GM21367 (cell line): ENCODE results near the gene KBTBD8.

Source experiments
- ATAC-seq: cut with Tn5 transposase; IDR thresholded peaks from one replicate; pipeline ENCODE4 v1.9.1; 2021; ENCODE audit not compliant: unreplicated experiment

KBTBD8 gene, protein sequence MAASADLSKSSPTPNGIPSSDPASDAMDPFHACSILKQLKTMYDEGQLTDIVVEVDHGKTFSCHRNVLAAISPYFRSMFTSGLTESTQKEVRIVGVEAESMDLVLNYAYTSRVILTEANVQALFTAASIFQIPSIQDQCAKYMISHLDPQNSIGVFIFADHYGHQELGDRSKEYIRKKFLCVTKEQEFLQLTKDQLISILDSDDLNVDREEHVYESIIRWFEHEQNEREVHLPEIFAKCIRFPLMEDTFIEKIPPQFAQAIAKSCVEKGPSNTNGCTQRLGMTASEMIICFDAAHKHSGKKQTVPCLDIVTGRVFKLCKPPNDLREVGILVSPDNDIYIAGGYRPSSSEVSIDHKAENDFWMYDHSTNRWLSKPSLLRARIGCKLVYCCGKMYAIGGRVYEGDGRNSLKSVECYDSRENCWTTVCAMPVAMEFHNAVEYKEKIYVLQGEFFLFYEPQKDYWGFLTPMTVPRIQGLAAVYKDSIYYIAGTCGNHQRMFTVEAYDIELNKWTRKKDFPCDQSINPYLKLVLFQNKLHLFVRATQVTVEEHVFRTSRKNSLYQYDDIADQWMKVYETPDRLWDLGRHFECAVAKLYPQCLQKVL

DNA sequence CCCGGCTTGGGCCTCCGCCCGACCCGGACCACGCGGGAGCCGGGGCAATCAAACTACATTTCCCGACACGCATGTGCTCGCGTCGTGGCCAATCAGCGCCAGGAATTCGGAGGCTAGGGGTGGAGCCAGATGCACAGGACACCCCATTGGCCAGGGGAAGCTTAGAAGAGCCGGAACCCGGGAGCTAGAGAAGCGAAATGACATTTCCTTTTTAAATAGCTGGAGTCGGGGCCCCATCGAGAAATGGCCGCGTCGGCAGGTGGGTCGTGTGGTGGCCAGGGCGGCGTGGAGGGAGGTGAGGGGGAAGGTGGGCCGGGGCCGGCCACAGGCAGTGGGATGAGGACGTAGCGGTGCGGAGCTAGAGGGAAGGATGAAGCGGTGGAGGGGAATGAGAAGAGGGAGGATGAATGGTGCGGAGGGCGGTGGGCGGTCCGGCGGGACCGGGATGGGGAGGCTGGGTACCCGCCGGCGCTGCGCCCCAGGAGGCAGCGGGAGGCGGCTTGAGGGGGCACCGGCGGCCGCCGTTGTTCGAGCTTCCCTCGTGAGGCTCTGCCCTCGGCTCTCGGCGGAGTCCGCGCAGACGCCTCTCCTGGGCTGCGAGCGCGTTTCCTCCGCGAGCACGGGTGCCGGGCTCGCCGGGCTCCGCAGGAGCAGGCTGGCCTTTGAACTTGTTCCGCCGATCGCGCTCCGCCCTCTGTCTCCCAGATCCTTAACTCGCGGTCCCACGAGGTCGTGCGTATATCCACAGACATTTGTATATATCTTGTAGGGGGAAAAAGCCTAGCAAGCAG lies at the start of gene KBTBD8:
Gene KBTBD8, plus strand, starts transcription at position 195 of the 791 bp plus-strand sequence. Its CDS starts 49 bp downstream, at position 244.
- peak; percentile 88 for ATAC-seq

DNA sequence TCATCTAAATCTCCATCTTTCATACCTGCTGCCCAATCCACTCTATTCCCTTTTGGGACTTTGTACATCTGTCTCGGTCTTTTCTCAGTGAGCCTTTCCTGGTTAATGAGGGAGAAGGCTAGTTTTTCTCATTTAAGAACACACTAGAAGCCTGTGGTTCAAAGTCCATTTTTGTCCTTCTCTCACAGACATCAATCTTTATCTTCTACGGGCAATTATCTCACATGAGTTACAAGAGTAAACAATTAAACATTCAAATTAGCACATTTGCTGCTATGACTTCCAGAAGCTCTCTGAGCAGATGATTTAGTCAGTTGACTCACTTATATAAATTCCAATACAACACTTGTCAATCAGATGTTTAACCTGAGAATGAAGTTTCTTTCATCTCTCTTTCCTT lies 49.3 kb upstream of the KBTBD8 start:
- ATAC-seq, result no peak

DNA sequence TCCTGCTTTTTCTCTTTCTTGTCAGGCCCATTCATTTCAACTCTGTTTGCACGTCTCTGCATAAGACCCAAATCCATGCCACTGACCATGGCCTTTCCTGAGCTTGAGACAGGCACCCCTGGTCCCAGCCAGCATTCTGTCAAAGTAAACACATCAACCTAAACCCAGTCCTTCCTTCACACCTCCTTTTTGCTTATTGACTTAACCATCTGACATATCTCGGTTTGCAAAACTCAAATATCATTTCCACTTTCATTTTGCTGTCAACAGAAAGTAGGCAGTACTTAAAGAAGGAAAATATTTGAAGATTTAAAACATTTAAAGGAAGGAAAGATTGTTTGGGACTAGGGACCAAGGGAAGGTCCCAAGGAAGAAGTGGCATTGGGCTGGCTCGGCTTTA lies 48.2 kb upstream of the KBTBD8 start:
- ATAC-seq, result no peak

DNA sequence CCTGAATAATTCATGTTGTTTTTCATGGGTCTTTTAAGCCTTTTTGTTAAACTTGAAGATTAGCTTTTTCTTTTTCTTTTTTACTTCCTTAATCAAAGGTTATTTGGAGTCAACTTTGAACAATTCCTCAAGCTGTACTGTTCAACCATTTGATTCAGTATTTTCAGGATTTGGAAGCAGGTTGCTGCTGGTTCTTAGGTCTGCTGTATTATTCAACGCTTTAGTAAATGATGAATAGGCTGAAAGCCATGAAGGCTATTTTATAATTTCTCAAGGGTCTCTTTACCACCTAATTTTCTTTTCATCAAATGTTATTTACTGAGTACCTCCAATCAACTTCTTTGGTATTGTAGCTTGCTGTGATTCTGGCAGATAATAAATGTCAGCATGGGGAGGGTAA lies 45.8 kb upstream of the KBTBD8 start:
- ATAC-seq, result no peak

DNA sequence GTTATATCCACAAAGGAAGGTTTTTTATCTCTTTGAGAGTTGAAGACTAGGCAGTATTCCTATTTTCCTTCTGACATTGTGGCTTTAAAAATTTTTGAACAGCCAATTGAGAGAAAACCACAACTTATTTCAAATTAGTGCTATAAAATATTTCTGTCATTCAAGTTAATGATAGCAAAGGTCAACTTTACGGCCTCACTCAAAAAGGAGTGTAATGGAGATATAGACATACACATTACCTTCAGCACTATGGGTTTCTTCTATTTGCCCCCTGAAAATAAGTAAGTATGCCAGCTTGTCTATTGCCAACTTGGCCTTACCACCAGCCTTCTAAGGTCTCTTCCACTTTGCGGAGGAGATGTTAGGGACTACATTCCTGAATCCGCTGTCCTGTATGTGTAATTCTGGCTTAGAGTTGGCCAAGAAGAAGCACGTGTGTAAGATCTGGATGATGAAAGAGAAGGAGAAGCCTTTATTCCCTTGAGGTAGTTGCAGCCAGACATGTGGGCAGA lies 44.1 kb upstream of the KBTBD8 start:
- no peak for ATAC-seq

DNA sequence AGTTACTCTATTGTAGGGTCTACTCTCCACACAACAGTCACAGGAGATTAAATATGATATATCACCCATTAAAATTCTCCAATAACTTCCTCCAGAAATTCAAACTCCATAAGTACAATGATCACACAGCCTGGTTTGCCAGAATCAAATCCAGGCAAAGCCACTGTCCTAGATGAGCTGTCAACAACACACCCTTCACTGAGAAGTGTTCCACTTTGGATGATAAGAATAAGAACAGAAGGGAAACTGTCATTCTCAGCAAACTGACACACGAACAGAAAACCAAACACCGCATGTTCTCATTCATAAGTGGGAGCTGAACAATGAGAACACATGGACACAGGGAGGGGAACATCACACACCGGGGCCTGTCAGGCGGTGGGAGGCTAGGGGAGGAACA lies 41.4 kb upstream of the KBTBD8 start:
- no peak for ATAC-seq

DNA sequence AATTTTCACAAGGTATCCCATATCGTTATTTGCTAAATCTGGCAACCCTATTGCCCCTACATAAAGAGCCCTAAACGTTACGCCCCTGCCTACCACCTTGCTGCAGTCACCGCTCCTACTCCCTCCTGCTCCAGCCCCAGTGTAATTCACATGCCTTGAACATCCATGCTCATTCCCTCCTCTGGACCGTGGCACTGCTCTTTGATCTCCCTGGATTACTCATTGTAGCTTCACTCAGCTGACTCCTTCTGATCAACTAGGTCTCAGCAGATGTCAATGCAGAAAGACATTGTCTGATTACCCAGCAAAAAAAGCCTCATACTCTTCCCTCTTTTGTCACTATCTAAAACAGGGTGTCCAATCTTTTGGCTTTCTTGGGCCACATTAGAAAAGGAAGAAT lies 40.7 kb upstream of the KBTBD8 start:
- no peak for ATAC-seq

DNA sequence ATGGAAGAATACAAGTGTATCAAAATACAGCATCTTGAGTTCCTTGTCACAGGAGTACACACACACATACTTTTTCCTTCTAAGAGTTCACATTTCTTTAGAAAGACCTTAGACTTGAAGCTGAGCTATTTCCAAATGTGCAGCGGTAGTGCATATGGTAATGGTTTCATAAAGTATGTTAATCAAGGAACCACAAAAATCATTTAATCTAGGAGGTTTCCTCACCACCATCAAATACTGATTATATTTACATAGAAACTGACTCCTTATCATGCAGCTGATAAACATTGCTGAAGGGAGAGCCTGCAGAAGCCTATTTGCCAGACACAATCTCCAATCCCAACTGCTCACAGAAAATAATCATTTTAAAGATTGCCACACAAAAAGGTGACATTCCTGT lies 40.0 kb upstream of the KBTBD8 start:
- ATAC-seq, result no peak

DNA sequence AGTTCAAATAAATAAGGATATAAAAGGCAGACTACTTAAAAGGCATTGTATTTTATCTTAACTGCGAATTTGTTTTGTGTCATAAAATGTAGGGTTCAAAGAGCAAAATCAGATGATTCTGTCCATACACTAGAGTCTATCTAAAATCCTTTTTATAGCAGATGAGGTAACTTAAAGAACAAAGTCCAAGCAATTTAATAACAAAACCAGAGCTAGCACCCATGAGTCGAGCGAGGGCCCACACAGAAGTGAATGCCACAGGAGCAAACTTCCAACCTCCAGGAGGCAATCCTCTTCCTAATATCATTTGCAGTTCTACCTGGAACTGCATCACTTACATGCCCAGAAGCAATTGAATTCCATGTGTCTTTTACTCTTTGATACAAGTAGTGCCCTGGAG lies 35.4 kb upstream of the KBTBD8 start:
- no peak for ATAC-seq

DNA sequence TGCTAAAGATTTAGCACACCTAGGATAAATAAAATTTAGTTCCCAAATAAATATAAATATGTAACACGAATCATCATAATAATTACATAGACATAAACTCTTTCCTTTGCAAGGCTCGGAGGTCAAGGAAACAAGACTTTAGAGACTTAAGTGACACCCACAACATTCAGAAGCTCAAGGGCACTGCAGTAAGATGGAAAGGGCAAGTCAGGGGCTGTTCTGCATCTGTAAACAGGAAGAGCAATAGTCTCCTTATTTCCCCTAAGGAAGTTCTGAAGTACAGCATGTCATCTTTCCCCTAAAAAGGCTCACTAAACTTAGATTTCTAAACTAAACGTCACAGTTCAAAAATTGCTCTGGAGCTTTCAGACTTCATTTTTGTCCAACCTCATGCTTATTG lies 26.9 kb upstream of the KBTBD8 start:
- no peak for ATAC-seq

DNA sequence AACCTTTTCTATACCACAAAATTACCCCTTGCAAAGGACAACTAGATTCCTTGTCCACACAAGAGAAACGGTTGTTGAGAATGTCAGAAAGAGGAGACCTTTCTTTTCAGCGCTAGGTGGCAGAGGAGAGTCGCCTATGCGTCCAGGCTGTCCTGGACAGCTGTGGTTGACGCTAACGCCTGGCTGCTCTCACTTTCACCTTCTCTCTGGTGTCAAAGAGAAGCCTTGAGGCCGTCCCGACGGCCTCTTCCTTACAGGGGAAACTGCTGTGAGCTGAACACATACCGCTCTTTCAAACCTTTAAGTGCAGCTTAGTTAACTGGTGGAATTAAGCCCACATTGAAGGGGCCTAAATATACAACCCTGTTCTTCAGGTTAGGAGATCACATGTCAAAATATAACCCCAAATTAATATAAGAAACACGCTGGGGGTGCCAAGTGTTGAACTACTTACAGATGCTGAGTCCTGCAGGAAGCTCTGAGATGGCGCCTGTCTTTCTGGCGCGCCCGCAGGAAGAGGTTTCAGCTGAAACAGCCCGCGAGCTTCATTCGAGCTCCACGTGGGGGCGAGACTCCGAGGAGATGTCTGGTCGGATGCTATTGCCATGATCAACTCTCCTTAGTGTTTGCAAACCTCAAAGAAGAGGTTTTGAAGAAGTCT lies 26.1 kb upstream of the KBTBD8 start:
- peak; percentile 99 for ATAC-seq

DNA sequence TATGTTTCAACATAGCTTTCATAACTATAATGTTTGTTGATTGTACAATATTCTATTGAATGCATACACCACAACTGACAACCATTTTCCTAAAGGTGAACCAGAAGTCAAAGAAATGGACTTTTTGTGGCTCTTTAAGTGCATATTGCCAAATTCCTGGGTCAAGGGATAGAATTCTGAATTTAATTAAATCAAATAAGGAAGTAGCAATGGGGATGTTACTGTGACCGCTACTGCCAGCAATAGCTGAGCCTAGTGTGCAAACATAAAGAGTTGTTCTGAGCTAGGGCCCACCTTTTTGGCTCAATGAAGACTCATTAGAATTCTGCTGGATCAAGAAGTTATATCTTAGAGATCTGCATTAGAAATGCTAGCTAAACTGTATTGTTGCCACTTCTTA lies 17.3 kb upstream of the KBTBD8 start:
- ATAC-seq, result no peak

DNA sequence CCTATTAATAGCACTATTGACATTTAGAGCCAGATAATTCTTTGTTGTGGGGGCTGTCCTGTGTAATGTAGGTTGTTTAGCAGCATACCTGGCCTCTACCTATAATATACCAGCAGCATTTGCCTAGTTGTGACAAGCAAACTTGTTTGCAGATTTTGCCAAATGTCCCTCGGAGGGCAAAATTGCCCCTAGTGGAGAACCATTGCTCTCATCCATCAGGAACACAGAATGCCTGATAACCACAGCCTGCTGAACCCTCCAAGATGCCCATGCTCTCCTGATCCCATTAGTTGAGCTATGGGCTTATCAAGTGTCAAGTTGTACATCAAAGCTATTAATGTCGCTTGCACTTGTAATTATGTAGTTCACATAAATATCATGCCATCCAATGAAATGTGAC lies 15.0 kb upstream of the KBTBD8 start:
- no peak for ATAC-seq

DNA sequence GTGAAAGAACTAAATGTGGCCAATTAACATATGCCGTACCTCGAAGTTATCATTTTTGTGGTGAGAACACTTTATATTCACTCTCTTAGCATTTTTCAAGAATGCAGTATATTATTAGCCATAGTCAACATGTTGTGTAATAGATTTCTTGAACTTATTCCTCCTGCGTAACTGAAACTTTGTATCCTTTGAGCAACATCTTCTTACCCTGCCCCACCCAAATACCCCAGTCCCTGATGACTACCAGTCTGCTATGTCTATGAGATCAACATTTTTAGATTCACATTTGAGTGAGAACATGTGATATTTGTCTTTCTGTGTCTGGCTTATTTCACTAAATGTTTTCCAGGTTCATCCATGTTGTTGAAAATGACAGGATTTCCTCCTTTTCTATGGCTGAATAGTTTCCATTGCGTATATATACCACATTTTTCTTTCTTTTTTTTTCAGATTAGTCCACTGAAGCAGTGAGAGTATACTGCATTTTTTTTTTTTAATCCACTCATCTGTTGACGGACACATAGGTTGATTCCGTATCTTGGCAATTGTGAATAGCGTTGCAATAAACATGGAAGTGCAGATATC lies 12.7 kb upstream of the KBTBD8 start:
- ATAC-seq, result no peak

DNA sequence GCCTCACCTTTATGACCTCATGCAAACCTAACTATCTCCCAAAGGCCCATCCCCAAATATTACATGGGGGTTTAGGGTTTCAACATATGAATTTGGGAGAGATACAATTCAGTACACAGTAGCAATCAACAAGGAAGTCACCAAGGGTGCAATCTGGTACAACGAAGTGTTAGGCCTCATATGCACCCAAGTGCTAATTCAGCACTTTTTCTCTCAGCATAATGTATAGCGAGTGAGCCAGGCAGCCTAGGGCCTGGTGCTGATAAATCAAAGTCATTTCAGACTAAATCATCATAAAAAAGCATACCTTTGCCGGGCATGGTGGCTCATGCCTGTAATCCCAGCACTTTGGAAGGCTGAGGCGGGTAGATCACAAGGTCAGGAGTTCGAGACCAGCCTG lies 11.7 kb upstream of the KBTBD8 start:
- ATAC-seq, result no peak

DNA sequence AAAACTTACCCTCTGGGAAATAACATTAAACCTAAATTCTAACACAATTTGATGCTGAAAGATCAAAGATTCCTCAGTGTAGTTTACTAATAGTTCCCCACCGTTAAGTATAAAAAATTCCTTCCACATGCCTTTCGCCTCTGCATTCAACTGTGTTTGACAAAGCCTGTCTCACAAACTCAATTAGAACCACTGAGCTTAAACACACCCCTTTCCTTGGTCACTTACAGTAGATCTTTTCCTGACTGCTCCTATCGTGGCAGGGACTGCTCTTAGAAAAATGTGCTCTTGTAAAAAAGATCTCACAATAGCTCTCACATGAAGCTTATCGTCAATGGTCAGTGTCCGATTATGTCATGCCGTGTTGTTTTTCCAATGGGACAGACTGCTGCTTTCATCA lies 8.9 kb upstream of the KBTBD8 start:
- no peak for ATAC-seq

DNA sequence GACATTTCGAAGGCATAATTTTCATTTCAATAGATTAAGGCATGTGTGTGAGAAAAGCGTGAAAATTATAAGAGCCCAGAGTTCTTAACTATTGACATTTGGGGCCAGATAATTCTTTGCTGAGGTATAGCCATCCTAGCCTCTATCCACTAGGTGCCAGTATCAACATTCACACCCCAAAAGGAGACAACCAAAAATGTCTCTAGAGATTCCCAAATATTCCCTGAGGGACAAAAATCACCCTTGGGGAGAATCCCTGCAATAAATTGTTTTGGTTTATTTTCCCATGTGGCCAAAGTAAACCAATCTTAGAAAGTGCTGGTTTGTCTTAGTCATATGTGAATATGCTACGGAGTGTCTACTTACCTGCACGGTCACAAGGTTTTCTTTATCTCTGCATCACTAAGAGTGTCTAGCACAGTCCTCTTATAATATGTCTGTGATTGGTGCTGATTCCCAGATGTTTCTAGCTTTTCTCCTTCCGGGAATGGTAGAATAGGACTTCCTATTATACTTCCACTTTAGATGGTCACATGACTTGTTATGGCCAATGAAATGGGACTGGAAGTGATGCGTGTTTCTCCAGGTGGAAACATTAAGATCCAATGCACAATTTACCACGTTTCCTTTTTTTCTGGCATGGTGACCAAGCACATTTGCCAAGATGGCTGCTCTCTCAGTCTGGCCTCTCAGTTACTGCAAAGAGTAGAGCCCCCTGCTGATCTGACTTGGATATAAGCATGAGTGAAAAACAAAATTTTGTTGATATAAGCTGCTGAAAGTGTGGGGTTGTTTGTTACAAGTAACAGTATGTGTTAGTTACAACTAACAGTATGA lies 8.0 kb upstream of the KBTBD8 start:
- peak; percentile 74 for ATAC-seq

DNA sequence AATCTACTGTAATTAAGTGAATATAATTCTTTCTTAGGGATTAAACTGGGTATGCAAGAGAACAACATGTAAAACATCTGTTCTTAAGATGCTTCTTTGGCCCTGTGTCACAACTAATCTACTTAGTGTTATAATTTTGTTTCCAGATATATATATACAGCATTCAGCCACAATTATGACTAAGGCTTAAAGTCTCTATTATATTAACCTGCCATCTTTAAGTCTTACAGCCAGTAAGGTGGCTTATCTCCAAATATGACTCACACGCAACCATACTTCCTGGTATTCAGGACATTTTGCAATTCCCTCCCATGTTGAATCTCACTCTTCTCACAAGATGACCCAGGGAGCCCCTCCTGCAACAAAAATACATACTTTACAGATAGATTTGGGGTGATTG lies 6.6 kb upstream of the KBTBD8 start:
- no peak for ATAC-seq

DNA sequence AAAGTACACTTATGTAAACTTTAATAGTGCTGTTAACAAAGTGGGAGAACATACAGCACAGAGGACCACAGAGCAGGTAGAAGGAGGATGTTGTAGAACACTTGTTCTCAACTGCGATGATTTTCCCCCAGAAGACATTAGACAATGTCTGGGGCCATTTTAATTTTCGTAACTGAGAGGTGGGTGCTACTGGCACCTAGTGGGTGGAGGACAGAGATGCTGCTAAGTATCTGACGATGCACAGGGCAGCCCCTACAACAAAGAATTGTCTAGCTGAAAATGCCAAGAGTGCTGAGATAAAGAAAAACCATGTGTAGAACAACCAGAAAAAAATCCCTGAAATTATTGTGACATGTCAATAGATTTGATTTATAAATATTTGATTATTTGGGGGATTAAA lies 5.0 kb upstream of the KBTBD8 start:
- no peak for ATAC-seq

DNA sequence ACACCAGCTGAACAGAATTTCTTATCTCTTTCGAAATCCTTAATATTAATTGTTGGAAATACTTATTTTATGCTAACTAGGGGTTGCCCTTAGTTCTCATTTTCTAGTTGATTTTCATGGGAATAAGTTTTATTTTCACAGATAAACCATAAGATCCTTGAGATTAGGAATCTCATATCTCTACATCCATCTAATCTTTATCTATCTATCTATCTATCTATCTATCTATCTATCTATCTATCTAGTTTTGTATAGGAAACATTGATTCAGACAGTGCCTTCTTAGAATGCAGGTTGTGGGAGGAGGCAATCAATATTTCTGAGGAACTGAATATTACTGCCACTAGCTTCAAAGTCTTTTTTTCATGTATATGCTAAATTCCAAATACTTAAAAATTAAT lies 3.5 kb upstream of the KBTBD8 start:
- no peak for ATAC-seq
